ENCODE results near the gene NDUFV3. TPM values are rescaled to one million over a fixed set of nuclear protein-coding genes. Genes with fewer than 3 reads are reported as not detected.

The NDUFV3 gene
- total and polyA plus RNA-seq, 2 of the 13 experiments (the other 11 are each of a cell fraction or from before 2014, with no cell fraction given) = 14.2 to 29.6 TPM

DNA sequence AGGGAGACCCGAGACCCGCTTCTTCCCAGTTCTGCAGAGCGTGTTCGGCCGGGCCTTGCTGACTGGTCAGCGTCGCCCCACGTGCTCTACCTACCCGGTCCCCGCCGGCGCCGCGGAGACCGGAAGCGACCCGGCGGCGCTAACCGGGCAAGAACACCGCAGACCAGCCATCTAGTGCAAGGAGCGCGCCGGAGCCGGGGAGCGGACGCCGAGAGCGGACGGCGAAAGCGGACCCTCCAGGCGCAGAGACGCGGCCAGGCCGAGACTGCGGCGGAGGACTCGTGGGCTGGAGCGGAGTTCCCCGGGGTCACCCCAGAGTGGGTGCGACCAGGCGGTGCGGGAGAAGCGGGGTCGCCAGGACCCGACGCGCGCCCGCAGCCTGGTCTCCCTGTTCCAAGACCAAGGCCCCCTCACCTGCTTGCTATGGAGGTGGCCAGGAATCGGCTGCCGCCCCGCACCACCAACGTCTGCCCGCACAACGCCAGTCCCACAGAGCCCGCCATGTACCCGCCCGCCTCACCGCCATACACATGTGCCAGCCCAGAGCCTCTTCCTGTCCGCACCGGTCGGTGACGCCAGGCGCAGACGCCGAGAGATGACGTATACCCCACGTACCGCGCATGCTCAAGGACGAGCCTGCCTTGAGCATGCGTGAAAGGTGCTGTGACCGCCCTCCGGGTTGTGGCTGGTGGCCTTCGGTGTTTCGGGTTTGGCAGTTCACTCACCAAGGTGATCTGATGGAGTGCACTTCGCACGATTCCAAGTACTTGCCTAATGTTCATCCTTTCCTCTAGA lies 13.9 kb upstream of the NDUFV3 start, which contains the start of gene WDR4 (continued):
- TF ChIP-seq, protein P1, sequence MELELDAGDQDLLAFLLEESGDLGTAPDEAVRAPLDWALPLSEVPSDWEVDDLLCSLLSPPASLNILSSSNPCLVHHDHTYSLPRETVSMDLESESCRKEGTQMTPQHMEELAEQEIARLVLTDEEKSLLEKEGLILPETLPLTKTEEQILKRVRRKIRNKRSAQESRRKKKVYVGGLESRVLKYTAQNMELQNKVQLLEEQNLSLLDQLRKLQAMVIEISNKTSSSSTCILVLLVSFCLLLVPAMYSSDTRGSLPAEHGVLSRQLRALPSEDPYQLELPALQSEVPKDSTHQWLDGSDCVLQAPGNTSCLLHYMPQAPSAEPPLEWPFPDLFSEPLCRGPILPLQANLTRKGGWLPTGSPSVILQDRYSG (CRISPR knock-in tag; IDR thresholded peaks at IDR 0.05) = 0 out of 2 replicates have a peak, but pooled peaks have one; percentile 76
- peak; percentile 76; the same call in 1 of the 2 replicates for TF ChIP-seq MTA1 (CRISPR knock-in tag; IDR thresholded peaks at IDR 0.05; ENCODE audit: borderline replicate concordance)
- TF ChIP-seq, protein P2, sequence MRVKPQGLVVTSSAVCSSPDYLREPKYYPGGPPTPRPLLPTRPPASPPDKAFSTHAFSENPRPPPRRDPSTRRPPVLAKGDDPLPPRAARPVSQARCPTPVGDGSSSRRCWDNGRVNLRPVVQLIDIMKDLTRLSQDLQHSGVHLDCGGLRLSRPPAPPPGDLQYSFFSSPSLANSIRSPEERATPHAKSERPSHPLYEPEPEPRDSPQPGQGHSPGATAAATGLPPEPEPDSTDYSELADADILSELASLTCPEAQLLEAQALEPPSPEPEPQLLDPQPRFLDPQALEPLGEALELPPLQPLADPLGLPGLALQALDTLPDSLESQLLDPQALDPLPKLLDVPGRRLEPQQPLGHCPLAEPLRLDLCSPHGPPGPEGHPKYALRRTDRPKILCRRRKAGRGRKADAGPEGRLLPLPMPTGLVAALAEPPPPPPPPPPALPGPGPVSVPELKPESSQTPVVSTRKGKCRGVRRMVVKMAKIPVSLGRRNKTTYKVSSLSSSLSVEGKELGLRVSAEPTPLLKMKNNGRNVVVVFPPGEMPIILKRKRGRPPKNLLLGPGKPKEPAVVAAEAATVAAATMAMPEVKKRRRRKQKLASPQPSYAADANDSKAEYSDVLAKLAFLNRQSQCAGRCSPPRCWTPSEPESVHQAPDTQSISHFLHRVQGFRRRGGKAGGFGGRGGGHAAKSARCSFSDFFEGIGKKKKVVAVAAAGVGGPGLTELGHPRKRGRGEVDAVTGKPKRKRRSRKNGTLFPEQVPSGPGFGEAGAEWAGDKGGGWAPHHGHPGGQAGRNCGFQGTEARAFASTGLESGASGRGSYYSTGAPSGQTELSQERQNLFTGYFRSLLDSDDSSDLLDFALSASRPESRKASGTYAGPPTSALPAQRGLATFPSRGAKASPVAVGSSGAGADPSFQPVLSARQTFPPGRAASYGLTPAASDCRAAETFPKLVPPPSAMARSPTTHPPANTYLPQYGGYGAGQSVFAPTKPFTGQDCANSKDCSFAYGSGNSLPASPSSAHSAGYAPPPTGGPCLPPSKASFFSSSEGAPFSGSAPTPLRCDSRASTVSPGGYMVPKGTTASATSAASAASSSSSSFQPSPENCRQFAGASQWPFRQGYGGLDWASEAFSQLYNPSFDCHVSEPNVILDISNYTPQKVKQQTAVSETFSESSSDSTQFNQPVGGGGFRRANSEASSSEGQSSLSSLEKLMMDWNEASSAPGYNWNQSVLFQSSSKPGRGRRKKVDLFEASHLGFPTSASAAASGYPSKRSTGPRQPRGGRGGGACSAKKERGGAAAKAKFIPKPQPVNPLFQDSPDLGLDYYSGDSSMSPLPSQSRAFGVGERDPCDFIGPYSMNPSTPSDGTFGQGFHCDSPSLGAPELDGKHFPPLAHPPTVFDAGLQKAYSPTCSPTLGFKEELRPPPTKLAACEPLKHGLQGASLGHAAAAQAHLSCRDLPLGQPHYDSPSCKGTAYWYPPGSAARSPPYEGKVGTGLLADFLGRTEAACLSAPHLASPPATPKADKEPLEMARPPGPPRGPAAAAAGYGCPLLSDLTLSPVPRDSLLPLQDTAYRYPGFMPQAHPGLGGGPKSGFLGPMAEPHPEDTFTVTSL (CRISPR knock-in tag; IDR thresholded peaks at IDR 0.05; ENCODE audit: borderline replicate concordance) = no peak
- peak; percentile 49; the same call in 1 of the 2 replicates for TF ChIP-seq SALL2 (CRISPR knock-in tag; IDR thresholded peaks at IDR 0.05)
- TF ChIP-seq, protein P3, sequence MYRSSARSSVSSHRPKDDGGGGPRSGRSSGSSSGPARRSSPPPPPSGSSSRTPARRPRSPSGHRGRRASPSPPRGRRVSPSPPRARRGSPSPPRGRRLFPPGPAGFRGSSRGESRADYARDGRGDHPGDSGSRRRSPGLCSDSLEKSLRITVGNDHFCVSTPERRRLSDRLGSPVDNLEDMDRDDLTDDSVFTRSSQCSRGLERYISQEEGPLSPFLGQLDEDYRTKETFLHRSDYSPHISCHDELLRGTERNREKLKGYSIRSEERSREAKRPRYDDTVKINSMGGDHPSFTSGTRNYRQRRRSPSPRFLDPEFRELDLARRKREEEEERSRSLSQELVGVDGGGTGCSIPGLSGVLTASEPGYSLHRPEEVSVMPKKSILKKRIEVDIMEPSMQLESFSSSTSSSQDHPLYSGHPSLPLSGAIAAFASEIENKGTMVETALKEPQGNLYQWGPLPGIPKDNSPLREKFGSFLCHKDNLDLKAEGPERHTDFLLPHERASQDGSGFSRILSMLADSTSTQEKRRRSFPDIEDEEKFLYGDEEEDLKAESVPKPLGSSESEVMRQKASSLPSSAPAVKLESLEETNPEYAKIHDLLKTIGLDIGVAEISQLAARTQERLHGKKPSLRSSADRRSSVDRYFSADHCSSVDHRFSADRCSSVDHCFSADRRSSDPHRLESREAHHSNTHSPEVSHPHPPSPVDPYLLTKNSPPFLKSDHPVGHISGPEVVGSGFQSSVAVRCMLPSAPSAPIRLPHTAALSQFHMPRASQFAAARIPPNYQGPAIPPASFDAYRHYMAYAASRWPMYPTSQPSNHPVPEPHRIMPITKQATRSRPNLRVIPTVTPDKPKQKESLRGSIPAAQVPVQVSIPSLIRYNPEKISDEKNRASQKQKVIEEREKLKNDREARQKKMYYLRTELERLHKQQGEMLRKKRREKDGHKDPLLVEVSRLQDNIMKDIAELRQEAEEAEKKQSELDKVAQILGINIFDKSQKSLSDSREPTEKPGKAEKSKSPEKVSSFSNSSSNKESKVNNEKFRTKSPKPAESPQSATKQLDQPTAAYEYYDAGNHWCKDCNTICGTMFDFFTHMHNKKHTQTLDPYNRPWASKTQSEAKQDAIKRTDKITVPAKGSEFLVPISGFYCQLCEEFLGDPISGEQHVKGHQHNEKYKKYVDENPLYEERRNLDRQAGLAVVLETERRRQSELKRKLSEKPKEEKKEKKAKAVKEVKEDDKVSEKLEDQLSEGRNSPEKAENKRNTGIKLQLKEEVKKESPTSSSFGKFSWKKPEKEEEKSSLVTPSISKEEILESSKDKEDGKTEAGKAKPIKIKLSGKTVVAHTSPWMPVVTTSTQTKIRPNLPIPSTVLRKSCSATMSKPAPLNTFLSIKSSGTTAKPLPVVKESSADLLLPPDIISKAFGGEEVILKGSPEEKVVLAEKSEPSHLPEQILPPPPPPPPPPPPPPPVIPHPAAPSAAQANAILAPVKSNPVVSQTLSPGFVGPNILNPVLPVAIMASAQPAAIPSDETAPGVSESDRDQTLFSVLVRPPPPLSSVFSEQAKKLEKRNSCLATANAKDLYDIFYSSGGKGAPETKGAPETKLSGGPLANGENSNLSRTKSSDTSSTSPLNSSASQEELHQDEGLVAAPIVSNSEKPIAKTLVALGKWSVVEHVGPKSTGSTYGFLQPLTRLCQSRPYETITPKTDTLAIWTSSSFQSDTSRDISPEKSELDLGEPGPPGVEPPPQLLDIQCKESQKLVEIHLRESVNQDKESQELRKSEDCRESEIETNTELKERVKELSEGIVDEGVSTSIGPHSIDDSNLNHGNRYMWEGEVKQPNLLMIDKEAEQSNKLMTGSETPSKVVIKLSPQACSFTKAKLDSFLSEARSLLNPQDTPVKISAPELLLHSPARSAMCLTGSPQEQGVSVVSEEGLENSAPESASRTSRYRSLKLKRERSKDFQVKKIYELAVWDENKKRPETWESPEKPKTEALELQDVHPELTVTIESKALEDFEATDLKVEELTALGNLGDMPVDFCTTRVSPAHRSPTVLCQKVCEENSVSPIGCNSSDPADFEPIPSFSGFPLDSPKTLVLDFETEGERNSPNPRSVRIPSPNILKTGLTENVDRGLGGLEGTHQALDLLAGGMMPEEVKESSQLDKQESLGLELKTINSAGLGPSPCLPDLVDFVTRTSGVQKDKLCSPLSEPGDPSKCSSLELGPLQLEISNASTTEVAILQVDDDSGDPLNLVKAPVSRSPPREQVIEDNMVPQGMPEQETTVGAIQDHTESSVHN (CRISPR knock-in tag; IDR thresholded peaks at IDR 0.05) = no peak; the same call in 1 of the 2 replicates
- TF ChIP-seq, protein P4, sequence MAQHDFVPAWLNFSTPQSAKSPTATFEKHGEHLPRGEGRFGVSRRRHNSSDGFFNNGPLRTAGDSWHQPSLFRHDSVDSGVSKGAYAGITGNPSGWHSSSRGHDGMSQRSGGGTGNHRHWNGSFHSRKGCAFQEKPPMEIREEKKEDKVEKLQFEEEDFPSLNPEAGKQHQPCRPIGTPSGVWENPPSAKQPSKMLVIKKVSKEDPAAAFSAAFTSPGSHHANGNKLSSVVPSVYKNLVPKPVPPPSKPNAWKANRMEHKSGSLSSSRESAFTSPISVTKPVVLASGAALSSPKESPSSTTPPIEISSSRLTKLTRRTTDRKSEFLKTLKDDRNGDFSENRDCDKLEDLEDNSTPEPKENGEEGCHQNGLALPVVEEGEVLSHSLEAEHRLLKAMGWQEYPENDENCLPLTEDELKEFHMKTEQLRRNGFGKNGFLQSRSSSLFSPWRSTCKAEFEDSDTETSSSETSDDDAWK (CRISPR knock-in tag; IDR thresholded peaks at IDR 0.05) = no peak
- no peak for TF ChIP-seq ZFAT (CRISPR knock-in tag; conservative IDR thresholded peaks at IDR 0.05)
- TF ChIP-seq MAFF (IDR thresholded peaks at IDR 0.05; ENCODE audit: low read depth, low read length) = no peak
- no peak for TF ChIP-seq MIER2 (CRISPR knock-in tag; IDR thresholded peaks at IDR 0.05)
- no peak for TF ChIP-seq PCBP2 (optimal IDR thresholded peaks at IDR 0.05; ENCODE audit: low read depth, low read length, poor library complexity, severe bottlenecking)
- TF ChIP-seq KMT2B (CRISPR knock-in tag; IDR thresholded peaks at IDR 0.05) = peak; percentile 89
